ENCODE results near the gene ACTL7A.
"Not testable (repeated sequence)": the region's sequence is repeated elsewhere in the genome, so short reads cannot be mapped to it uniquely, and the experiment has no call there.

DNA sequence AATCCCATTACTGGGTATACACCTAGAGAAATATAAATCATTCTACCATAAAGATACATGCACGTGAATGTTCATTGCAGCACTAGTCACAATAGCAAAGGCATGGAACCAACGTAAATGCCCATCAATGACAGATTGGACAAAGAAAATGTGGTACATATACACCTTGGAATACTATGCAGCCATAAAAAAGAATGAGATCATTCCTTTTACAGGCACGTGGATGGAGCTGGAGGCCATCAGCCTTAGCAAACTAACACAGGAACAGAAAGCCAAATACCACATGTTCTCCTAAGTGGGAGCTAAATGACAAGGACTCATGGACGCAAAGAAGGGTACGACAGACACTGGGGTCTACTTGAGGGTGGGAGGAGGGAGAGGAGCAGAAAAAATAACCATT lies 22.5 kb upstream of the ACTL7A start:
- TF ChIP-seq, protein P1, sequence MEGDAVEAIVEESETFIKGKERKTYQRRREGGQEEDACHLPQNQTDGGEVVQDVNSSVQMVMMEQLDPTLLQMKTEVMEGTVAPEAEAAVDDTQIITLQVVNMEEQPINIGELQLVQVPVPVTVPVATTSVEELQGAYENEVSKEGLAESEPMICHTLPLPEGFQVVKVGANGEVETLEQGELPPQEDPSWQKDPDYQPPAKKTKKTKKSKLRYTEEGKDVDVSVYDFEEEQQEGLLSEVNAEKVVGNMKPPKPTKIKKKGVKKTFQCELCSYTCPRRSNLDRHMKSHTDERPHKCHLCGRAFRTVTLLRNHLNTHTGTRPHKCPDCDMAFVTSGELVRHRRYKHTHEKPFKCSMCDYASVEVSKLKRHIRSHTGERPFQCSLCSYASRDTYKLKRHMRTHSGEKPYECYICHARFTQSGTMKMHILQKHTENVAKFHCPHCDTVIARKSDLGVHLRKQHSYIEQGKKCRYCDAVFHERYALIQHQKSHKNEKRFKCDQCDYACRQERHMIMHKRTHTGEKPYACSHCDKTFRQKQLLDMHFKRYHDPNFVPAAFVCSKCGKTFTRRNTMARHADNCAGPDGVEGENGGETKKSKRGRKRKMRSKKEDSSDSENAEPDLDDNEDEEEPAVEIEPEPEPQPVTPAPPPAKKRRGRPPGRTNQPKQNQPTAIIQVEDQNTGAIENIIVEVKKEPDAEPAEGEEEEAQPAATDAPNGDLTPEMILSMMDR (IDR thresholded peaks at IDR 0.05) = not testable (repeated sequence)
- not testable (repeated sequence) for TF ChIP-seq POLR2A (IDR thresholded peaks at IDR 0.05)
